GDM1 (cell line): Measurements from ENCODE around the gene ALG9.

Experiments used
- DNase-seq: peaks from one replicate; lab custom pipeline; 2025; lab: John Stamatoyannopoulos, UW

The ALG9 gene

GRCh38 chr11:111765320-111765983, 105.9 kb downstream of the ALG9 start:
- DNase-seq: no peak

GRCh38 chr11:111764621-111765020, 106.8 kb downstream of the ALG9 start:
- no peak for DNase-seq

GRCh38 chr11:111762981-111763643, 108.3 kb downstream of the ALG9 start:
- DNase-seq: no peak

GRCh38 chr11:111762526-111762925, 108.9 kb downstream of the ALG9 start:
- no peak for DNase-seq

GRCh38 chr11:111761036-111761435, 110.3 kb downstream of the ALG9 start:
- DNase-seq: no peak

GRCh38 chr11:111759778-111760407, 111.5 kb downstream of the ALG9 start:
- no peak for DNase-seq

- no peak for DNase-seq
These were observed 112.0 kb downstream of the ALG9 start for GRCh38 chr11:111759376-111759775.

GRCh38 chr11:111756097-111756496, 115.3 kb downstream of the ALG9 start:
- DNase-seq: no peak

GRCh38 chr11:111749646-111750045, 121.7 kb downstream of the ALG9 start:
- DNase-seq: no peak

GRCh38 chr11:111748035-111748804, 123.2 kb downstream of the ALG9 start:
- no peak for DNase-seq

GRCh38 chr11:111745719-111746504, 125.5 kb downstream of the ALG9 start:
- DNase-seq: no peak

- no peak for DNase-seq
These were observed 127.7 kb downstream of the ALG9 start for GRCh38 chr11:111743700-111744099.

- no peak for DNase-seq
These were observed 129.6 kb downstream of the ALG9 start for GRCh38 chr11:111741751-111742150.

- DNase-seq: no peak
These were observed 132.1 kb downstream of the ALG9 start for GRCh38 chr11:111739299-111739698.

GRCh38 chr11:111737444-111738210, 133.8 kb downstream of the ALG9 start:
- DNase-seq: no peak

- DNase-seq: no peak
These were observed 134.5 kb downstream of the ALG9 start for GRCh38 chr11:111736621-111737443.
